ENCODE data around the gene DOP1A.

DNA sequence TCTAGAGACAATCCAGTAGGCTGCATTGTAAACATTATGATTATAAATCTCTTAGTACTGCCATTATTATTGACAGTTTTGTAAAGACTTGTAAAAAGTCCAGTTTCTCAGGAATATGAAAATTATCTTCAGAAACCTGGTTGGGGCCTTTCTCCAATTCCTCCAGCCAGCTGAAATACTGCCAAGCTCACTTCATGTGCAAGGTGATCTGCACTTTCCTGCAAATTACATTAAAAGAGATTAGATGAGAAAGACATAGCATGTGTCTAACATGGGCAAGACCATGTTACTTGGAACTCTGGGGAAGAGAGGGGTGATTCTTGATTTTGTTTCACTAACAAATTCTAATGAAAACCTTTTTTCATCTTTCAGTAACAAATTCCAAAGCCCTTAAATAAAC, 101.6 kb downstream of the DOP1A start:
- TF ChIP-seq, protein P1, sequence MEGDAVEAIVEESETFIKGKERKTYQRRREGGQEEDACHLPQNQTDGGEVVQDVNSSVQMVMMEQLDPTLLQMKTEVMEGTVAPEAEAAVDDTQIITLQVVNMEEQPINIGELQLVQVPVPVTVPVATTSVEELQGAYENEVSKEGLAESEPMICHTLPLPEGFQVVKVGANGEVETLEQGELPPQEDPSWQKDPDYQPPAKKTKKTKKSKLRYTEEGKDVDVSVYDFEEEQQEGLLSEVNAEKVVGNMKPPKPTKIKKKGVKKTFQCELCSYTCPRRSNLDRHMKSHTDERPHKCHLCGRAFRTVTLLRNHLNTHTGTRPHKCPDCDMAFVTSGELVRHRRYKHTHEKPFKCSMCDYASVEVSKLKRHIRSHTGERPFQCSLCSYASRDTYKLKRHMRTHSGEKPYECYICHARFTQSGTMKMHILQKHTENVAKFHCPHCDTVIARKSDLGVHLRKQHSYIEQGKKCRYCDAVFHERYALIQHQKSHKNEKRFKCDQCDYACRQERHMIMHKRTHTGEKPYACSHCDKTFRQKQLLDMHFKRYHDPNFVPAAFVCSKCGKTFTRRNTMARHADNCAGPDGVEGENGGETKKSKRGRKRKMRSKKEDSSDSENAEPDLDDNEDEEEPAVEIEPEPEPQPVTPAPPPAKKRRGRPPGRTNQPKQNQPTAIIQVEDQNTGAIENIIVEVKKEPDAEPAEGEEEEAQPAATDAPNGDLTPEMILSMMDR (IDR thresholded peaks at IDR 0.05; ENCODE audit: low read depth, low read length, missing input control) = no peak
- TF ChIP-seq RXRA (IDR thresholded peaks at IDR 0.05) (no peak), RAD21 (IDR thresholded peaks at IDR 0.05) (no peak)
- TF ChIP-seq, protein P2, sequence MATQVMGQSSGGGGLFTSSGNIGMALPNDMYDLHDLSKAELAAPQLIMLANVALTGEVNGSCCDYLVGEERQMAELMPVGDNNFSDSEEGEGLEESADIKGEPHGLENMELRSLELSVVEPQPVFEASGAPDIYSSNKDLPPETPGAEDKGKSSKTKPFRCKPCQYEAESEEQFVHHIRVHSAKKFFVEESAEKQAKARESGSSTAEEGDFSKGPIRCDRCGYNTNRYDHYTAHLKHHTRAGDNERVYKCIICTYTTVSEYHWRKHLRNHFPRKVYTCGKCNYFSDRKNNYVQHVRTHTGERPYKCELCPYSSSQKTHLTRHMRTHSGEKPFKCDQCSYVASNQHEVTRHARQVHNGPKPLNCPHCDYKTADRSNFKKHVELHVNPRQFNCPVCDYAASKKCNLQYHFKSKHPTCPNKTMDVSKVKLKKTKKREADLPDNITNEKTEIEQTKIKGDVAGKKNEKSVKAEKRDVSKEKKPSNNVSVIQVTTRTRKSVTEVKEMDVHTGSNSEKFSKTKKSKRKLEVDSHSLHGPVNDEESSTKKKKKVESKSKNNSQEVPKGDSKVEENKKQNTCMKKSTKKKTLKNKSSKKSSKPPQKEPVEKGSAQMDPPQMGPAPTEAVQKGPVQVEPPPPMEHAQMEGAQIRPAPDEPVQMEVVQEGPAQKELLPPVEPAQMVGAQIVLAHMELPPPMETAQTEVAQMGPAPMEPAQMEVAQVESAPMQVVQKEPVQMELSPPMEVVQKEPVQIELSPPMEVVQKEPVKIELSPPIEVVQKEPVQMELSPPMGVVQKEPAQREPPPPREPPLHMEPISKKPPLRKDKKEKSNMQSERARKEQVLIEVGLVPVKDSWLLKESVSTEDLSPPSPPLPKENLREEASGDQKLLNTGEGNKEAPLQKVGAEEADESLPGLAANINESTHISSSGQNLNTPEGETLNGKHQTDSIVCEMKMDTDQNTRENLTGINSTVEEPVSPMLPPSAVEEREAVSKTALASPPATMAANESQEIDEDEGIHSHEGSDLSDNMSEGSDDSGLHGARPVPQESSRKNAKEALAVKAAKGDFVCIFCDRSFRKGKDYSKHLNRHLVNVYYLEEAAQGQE (IDR thresholded peaks at IDR 0.05) = no peak
